ENCODE results near the gene SMIM38. TPM values are rescaled to one million over a fixed set of nuclear protein-coding genes. Genes with fewer than 3 reads are reported as not detected.

SMIM38 gene
- polyA plus RNA-seq, 1 experiment = 0.09 TPM

GRCh38 chr11:69167130-69167915 lies 11.6 kb downstream of the SMIM38 start:
- H3K9me3 ChIP-seq (ENCODE audit: control insufficient read depth, insufficient read depth, low read length) = peaks cover 17% of the 10 kb centered on the region
- no peak for TF ChIP-seq CTCF (IDR thresholded peaks at IDR 0.05; ENCODE audit: low read depth, low read length)
- POLR2A ChIA-PET = interaction anchor here (1.0 to 1.4 kb wide), 2 partner anchors 44 to 508 kb away, joined by 3 read pairs; partner anchors contain the start of gene LTO1
- H3K4me3 ChIP-seq (ENCODE audit: low read depth, low read length) = no peak overlapping the region
- CTCF ChIA-PET = interaction anchor here (0.6 kb wide), 1 partner anchor 256 kb away, joined by 3 read pairs; no protein-coding TSS in a partner anchor
- no peak overlapping the region for H3K27ac ChIP-seq (ENCODE audit: low read depth, low read length)
- DNase-seq (ENCODE audit: low read depth, low spot score) = no peak
- no peaks in the 10 kb centered on the region for H3K27me3 ChIP-seq (ENCODE audit: control insufficient read depth, insufficient read depth, low read length)

- no peak for DNase-seq (ENCODE audit: low read depth, low spot score)
- H3K4me3 ChIP-seq (ENCODE audit: low read depth, low read length) = no peak overlapping the region
- no peaks in the 10 kb centered on the region for H3K27me3 ChIP-seq (ENCODE audit: control insufficient read depth, insufficient read depth, low read length)
- no peak overlapping the region for H3K27ac ChIP-seq (ENCODE audit: low read depth, low read length)
- CTCF ChIA-PET = interaction anchor here (0.7 kb wide), 1 partner anchor 36 kb away, joined by 3 read pairs; no protein-coding TSS in a partner anchor
- H3K9me3 ChIP-seq (ENCODE audit: control insufficient read depth, insufficient read depth, low read length) = peaks cover 17% of the 10 kb centered on the region
- POLR2A ChIA-PET = no interaction called here
- TF ChIP-seq CTCF (IDR thresholded peaks at IDR 0.05; ENCODE audit: low read depth, low read length) = no peak
These were observed 12.4 kb downstream of the SMIM38 start for GRCh38 chr11:69167916-69168691.

DNA sequence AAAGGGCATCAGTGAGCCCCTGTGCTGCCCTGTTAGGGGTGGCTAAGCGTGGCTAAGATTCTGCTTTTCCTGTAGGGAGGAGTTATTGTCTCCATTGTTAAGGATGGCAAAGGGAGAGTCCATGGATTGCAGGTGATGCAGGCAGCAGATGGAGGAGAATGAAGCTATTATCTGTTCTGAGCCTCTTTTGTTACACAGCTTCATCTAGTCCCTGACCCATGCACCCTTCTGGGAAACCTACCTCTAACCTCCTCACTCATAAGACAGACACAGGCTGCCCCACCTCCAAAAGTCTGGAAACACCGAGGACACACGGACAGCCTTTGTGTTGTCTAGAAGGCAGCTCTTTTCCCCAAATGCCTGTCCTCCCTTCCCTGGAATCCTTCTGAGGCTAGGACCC lies 13.7 kb downstream of the SMIM38 start:
- TF ChIP-seq CTCF (IDR thresholded peaks at IDR 0.05; ENCODE audit: low read depth, low read length) = no peak
- Histone ChIP-seq H3K9me3 (ENCODE audit: control insufficient read depth, insufficient read depth, low read length) (peaks cover 15% of the 10 kb centered on the region), H3K27me3 (ENCODE audit: control insufficient read depth, insufficient read depth, low read length) (no peaks in the 10 kb centered on the region), H3K4me3 (ENCODE audit: low read depth, low read length) (no peak overlapping the region), H3K27ac (ENCODE audit: low read depth, low read length) (no peak overlapping the region)
- POLR2A ChIA-PET = no interaction called here
- CTCF ChIA-PET = no interaction called here
- no peak for DNase-seq (ENCODE audit: low read depth, low spot score)

GRCh38 chr11:69170704-69171103 lies 15.0 kb downstream of the SMIM38 start:
- H3K4me3 ChIP-seq (ENCODE audit: low read depth, low read length) = no peak overlapping the region
- ChIA-PET CTCF (interaction anchor here (0.6 kb wide), 1 partner anchor 418 kb away, joined by 3 read pairs; no protein-coding TSS in a partner anchor), POLR2A (no interaction called here)
- DNase-seq (ENCODE audit: low read depth, low spot score) = no peak
- no peaks in the 10 kb centered on the region for H3K27me3 ChIP-seq (ENCODE audit: control insufficient read depth, insufficient read depth, low read length)
- peaks cover 20% of the 10 kb centered on the region for H3K9me3 ChIP-seq (ENCODE audit: control insufficient read depth, insufficient read depth, low read length)
- no peak for TF ChIP-seq CTCF (IDR thresholded peaks at IDR 0.05; ENCODE audit: low read depth, low read length)
- no peak overlapping the region for H3K27ac ChIP-seq (ENCODE audit: low read depth, low read length)

All from AG04450 (cell line).